Heart left ventricle (tissue), 13 donors: ENCODE results near the gene SURF4.

ENCODE experiments used
- POLR2A ChIP-seq, 2 donors: fragments of 450-650 bp; IDR thresholded peaks; one replicate each; pipeline ENCODE4 v1.6.1; 2017; ENCODE audit warnings: antibody characterized with exemption in 2 of 2, mild to moderate bottlenecking in 2 of 2, moderate library complexity in 2 of 2
- TF ChIP-seq, protein P1 (sequence below), 12 donors: fragments of 200-600 bp; sonication (generic) in 4 of 12; IDR thresholded peaks; one replicate each; pipeline versions ENCODE4 v1.5.0 to v1.8.0; 2018 to 2022; ENCODE audit warnings: antibody characterized with exemption in 12 of 12, mild to moderate bottlenecking in 5 of 12
- donor health status: ischemic (EF 13 %, LVEDD 7.1; RV severe dilation, severe dysfunction).
- donor health status: DM: no; HTN: yes; CAD: no.
- donor health status: DM: no; HTN: no; CAD: no.
- donor health status: ischemic (EF 25% LVEDD 6.9; RV normal size, moderate dysfunction).
- donor health status: ischemic (EF 25% LVEDD 5.7; RV mildly dilated, moderate dysfunction).
- donor health status: ischemic (EF 35%, LVEDD 5.7; RV mildly dilated, moderate dysfunction).
- donor health status: nonischemic (EF 11% LVEDD 7.7; RV severe dilation, severe dysfunction).
- donor health status: DM: yes; HTN: yes; CAD: no.
- donor health status: PGD.
- donor health status: ischemic (EF 29% LVEDD 5.4; RV normal size, mild dysfunction).
- donor health status: nonischemic (EF 23%, LVEDD 6.1; RV moderate dilation, normal function).

DNA sequence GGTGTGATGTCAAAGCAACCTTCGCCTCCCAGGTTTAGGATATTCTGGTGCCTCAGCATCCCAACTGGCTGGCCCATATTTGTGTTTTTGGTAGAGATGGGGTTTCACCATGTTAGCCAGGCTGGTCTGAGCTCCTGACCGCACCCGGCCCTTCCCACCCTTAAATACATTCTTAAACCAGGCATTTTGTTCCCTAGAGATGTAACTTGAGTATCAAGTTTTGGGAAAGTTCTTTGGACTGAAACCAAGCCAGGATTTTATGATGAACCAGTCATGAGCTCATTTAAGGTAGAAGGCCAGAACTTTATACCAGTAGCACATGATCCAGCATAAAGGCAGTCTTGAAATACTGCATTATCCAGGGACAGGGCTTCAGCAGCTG is 24.3 kb downstream of the SURF4 start:
- TF ChIP-seq, protein P1, sequence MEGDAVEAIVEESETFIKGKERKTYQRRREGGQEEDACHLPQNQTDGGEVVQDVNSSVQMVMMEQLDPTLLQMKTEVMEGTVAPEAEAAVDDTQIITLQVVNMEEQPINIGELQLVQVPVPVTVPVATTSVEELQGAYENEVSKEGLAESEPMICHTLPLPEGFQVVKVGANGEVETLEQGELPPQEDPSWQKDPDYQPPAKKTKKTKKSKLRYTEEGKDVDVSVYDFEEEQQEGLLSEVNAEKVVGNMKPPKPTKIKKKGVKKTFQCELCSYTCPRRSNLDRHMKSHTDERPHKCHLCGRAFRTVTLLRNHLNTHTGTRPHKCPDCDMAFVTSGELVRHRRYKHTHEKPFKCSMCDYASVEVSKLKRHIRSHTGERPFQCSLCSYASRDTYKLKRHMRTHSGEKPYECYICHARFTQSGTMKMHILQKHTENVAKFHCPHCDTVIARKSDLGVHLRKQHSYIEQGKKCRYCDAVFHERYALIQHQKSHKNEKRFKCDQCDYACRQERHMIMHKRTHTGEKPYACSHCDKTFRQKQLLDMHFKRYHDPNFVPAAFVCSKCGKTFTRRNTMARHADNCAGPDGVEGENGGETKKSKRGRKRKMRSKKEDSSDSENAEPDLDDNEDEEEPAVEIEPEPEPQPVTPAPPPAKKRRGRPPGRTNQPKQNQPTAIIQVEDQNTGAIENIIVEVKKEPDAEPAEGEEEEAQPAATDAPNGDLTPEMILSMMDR (IDR thresholded peaks at IDR 0.05), result no peak
- TF ChIP-seq POLR2A (IDR thresholded peaks at IDR 0.05), result no peak
